Measurements from ENCODE around the gene ZNF239.
"Not testable (repeated sequence)": the region's sequence is repeated elsewhere in the genome, so short reads cannot be mapped to it uniquely, and the experiment has no call there.

The ZNF239 gene

DNA sequence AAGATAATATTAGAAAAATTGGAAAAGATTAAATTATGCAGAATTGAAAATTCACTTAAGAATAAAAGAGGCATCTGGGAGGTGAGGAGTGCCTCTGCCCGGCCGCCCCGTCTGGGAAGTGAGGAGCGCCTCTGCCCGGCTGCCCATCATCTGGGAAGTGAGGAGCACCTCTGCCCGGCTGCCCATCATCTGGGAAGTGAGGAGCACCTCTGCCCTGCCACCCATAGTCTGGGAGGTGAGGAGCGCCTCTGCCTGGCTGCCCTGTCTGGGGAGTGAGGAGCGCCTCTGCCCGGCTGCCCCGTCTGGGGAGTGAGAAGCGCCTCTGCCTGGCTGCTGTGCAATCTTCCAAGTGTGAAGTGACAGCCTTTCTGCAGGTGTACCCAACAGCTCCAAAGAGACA lies 30.7 kb downstream of the ZNF239 start:
- H3K4me1 Mint-ChIP-seq (ENCODE audit: low read depth); H3K27me3 Mint-ChIP-seq; H3K27ac Mint-ChIP-seq; H3K4me3 Mint-ChIP-seq; H3K36me3 Mint-ChIP-seq (ENCODE audit: low read depth); intact Hi-C loops (cut with micrococcal nuclease): not testable (repeated sequence)
- H3K9me3 Mint-ChIP-seq = peaks cover 41% of the 10 kb centered on the region

DNA sequence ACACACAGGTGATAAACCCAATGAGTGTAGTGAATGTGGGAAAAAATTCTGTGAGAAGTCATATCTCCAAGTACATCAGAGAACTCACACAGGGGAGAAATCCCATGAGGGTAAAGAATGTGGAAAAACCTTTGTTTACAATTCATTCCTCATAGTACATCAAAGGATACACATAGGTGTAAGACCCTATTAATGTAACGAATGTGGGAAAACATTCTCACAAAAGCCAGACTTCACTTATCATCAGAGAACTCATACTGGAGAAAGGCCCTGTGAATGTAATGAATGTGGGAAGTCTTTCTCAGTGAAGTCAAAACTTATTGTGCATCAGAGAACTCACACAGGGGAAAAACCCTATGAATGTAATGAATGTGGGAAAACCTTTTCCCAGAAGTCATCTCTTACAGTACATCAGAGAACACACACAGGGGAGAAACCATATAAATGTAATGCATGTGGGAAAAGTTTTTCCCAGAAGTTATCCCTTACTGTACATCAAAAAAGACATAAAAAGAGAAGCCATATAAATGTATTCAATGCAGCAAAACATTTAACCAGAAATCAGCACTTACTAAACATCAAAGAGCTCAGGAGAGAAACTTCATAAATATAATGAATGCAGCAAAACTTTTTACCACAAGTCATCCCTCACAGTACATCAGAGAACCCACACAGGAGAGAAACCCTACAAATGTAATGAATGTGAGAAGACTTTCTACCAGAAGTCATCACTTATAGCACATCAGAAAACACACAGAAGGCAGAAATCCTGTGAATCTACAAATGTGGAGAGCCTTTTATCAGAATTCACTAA lies 49.8 kb downstream of the ZNF239 start:
- H3K9me3 Mint-ChIP-seq = peaks cover 86% of the 10 kb centered on the region
- no peaks in the 10 kb centered on the region for H3K36me3 Mint-ChIP-seq (ENCODE audit: low read depth)
- intact Hi-C loops (cut with micrococcal nuclease) = no loop called here
- H3K4me3 Mint-ChIP-seq = no peak overlapping the region
- H3K27me3 Mint-ChIP-seq = no peaks in the 10 kb centered on the region
- H3K4me1 Mint-ChIP-seq (ENCODE audit: low read depth) = no peaks in the 10 kb centered on the region
- H3K27ac Mint-ChIP-seq = no peak overlapping the region
